ENCODE results near the gene RNF26. TPM values are rescaled to one million over a fixed set of nuclear protein-coding genes. Genes with fewer than 3 reads are reported as not detected.
A peak's percentile ranks its signal among the peaks of the same experiment; 100 is the strongest.

RNF26 gene
- 10 to 100 TPM in 1 of 3 donors, 1 to 10 TPM in 2; 8.8 to 11.2 (median 9.7) TPM for total RNA-seq

DNA sequence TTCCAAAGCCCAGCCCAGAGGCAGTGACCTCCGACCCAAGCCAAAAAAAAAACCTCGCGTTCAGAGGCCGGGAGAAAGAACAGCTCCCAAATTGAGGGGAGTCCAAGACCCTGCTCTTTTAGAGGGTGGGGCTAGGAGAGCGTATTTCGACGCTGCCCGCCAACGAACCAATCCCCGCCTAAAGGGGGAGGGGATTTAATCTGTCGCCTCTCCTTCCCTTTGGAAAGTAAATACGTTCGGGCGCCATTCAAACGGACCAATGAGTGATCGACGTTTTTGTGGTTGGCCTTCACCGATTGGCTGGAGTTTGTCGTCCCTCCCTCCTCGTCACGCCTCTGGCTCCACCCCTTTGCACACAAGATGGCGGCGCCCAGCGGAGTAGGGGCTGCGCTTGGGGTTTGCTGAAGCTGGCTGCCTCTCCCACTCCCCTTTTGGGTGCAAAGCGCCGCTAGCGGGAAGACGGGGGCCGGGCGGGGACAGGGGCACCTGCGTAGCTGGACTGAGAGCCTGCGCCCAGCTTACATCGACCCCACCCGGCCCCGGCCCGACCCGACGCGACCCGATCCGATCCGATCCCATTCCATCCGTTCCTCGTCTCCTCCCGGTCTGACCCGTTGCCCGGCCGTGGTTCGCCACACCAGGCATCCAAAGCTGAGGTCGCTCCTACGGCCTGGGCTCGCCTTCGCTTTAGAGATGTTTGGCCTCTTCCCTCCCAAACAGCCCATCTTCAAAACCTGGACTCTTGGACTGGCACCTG lies at the start of gene RNF26:
TSS of gene RNF26 (plus strand) at position 354 of the 757 bp plus-strand sequence. CDS start 596 bp downstream, outside the sequence.
- H3K4me1 ChIP-seq, result peaks cover 8% of the 10 kb centered on the region in 2 donors

DNA sequence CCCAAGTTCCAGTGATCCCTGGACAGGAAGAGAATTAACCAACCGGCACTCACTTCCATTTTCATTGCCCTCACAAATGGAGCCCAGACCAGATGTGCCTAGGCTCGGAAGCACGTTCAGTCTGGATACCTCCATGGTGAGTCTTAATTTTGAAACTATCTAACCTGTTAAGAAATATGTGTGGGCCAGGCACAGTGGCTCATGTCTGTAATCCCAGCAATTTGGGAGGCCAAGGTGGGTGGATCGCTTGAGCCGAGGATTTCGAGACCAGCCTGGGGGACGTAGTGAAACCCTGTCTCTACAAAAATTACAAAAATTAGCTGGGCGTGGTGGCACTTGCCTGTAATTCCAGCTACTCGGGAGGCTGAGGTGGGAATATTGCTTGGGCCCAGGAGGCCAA lies 48.9 kb upstream of the RNF26 start:
- no peaks in the 10 kb centered on the region for H3K27me3 ChIP-seq
- H3K36me3 ChIP-seq, result no peaks in the 10 kb centered on the region
- no peaks in the 10 kb centered on the region for H3K9me3 ChIP-seq
- no peaks in the 10 kb centered on the region for H3K4me1 ChIP-seq
- H3K4me3 ChIP-seq, result no peak overlapping the region
- intact Hi-C loops (cut with DNase I; ENCODE audit: low total_unique reads), result no loop called here
- no peak overlapping the region for H3K27ac ChIP-seq
- no peak for DNase-seq (ENCODE audit: low spot score in 2 of 2)
- TF ChIP-seq POLR2AphosphoS5 (IDR thresholded peaks at IDR 0.05), result no peak
- TF ChIP-seq, protein P1, sequence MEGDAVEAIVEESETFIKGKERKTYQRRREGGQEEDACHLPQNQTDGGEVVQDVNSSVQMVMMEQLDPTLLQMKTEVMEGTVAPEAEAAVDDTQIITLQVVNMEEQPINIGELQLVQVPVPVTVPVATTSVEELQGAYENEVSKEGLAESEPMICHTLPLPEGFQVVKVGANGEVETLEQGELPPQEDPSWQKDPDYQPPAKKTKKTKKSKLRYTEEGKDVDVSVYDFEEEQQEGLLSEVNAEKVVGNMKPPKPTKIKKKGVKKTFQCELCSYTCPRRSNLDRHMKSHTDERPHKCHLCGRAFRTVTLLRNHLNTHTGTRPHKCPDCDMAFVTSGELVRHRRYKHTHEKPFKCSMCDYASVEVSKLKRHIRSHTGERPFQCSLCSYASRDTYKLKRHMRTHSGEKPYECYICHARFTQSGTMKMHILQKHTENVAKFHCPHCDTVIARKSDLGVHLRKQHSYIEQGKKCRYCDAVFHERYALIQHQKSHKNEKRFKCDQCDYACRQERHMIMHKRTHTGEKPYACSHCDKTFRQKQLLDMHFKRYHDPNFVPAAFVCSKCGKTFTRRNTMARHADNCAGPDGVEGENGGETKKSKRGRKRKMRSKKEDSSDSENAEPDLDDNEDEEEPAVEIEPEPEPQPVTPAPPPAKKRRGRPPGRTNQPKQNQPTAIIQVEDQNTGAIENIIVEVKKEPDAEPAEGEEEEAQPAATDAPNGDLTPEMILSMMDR (IDR thresholded peaks at IDR 0.05), result no peak
- no peak for TF ChIP-seq POLR2A (IDR thresholded peaks at IDR 0.05)

More for the DNA sequence above, at the start of gene RNF26:
- Histone ChIP-seq H3K27ac (peak within 1 kb of the TSS; percentile 94 to 95), H3K36me3 (no peaks in the 10 kb centered on the region), H3K4me3 (peak within 1 kb of the TSS; percentile 86 to 99 (median 87)), H3K27me3 (no peaks in the 10 kb centered on the region), H3K9me3 (no peaks in the 10 kb centered on the region)
- intact Hi-C loops (cut with DNase I; ENCODE audit: low total_unique reads), result no loop called here
- TF ChIP-seq POLR2AphosphoS5 (IDR thresholded peaks at IDR 0.05), result peak; percentile 70 to 93 (median 76)
- peak; percentile 69 for TF ChIP-seq POLR2A (IDR thresholded peaks at IDR 0.05)
- TF ChIP-seq, protein P1 (IDR thresholded peaks at IDR 0.05), result peak in 1 of 3 donors; percentile 16
- peak; percentile 95 to 98 for DNase-seq (ENCODE audit: low spot score in 2 of 2)

- no peak for DNase-seq (ENCODE audit: low spot score in 2 of 2)
- Histone ChIP-seq H3K36me3 (no peaks in the 10 kb centered on the region), H3K4me3 (no peak overlapping the region), H3K27ac (no peak overlapping the region), H3K4me1 (no peaks in the 10 kb centered on the region), H3K27me3 (no peaks in the 10 kb centered on the region), H3K9me3 (no peaks in the 10 kb centered on the region)
- intact Hi-C loops (cut with DNase I; ENCODE audit: low total_unique reads), result no loop called here
- no peak for TF ChIP-seq POLR2AphosphoS5 (IDR thresholded peaks at IDR 0.05)
Observed at GRCh38 chr11:119288219-119288618, 46.1 kb upstream of the RNF26 start.

GRCh38 chr11:119290894-119291497 lies 43.3 kb upstream of the RNF26 start:
- intact Hi-C loops (cut with DNase I; ENCODE audit: low total_unique reads), result no loop called here
- Histone ChIP-seq H3K4me3 (no peak overlapping the region), H3K27me3 (no peaks in the 10 kb centered on the region), H3K27ac (no peak overlapping the region), H3K4me1 (no peaks in the 10 kb centered on the region), H3K9me3 (no peaks in the 10 kb centered on the region), H3K36me3 (no peaks in the 10 kb centered on the region)
- TF ChIP-seq, protein P1 (IDR thresholded peaks at IDR 0.05), result no peak
- TF ChIP-seq POLR2A (IDR thresholded peaks at IDR 0.05), result no peak
- no peak for TF ChIP-seq POLR2AphosphoS5 (IDR thresholded peaks at IDR 0.05)
- DNase-seq (ENCODE audit: low spot score in 2 of 2), result no peak

DNA sequence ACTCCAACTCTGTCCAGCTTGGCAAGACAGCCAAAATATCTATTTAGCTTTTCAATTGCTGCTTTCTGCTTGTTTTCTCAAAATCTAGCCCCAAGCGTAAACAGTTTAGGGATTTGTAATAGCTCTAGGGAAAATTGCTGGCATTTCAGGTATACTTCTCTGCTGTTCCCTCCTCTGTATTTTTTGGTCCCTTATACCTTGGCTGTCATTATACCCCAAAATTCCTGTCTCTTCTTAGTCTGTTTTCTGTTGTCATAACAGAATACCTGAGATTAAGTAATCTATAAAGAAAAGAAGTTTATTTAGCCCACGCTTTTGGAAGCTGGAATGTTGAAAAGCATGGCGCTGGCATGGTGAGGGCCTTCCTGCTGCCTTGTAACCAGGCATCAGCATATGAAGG lies 40.9 kb upstream of the RNF26 start:
- intact Hi-C loops (cut with DNase I; ENCODE audit: low total_unique reads), result no loop called here
- no peaks in the 10 kb centered on the region for H3K36me3 ChIP-seq
- H3K4me1 ChIP-seq, result peaks cover 0 to 3% of the 10 kb centered on the region in 2 donors
- H3K27me3 ChIP-seq, result no peaks in the 10 kb centered on the region
- H3K27ac ChIP-seq, result no peak overlapping the region
- TF ChIP-seq, protein P1 (IDR thresholded peaks at IDR 0.05), result no peak
- TF ChIP-seq POLR2AphosphoS5 (IDR thresholded peaks at IDR 0.05) (no peak), POLR2A (IDR thresholded peaks at IDR 0.05) (no peak)
- no peaks in the 10 kb centered on the region for H3K9me3 ChIP-seq
- no peak overlapping the region for H3K4me3 ChIP-seq
- no peak for DNase-seq (ENCODE audit: low spot score in 2 of 2)
